WERI-Rb-1 (cell line): ENCODE results near the gene DSEL.

Experiments
- DNase-seq: peaks from one replicate; pipeline ENCODE4 v3.0.0-alpha.2; 2020
- H3K27ac ChIP-seq: fragments of 250-450 bp; sonication (Bioruptor Pico); 2 replicates; pipeline ENCODE4 v1.5.1; 2020; ENCODE audit warnings: mild to moderate bottlenecking, moderate library complexity
- H3K27me3 ChIP-seq: fragments of 250-450 bp; sonication (Bioruptor Pico); 2 replicates; pipeline ENCODE4 v1.5.1; 2021; ENCODE audit warnings: mild to moderate bottlenecking, low read depth, moderate library complexity; ENCODE audit not compliant: insufficient read depth, severe bottlenecking
- H3K36me3 ChIP-seq: fragments of 250-450 bp; sonication (Bioruptor Pico); 2 replicates; pipeline ENCODE4 v1.5.1; 2020; ENCODE audit warnings: mild to moderate bottlenecking, moderate library complexity
- H3K4me3 ChIP-seq: 2 replicates; pipeline ENCODE4 v1.5.1; 2011; ENCODE audit warnings: low read depth, mild to moderate bottlenecking, control low read depth, low read length
- H3K9me3 ChIP-seq: fragments of 250-450 bp; sonication (Bioruptor Pico); 2 replicates; pipeline ENCODE4 v1.5.1; 2021; ENCODE audit warnings: mild to moderate bottlenecking, moderate library complexity; ENCODE audit not compliant: severe bottlenecking
- CTCF ChIP-seq: IDR thresholded peaks from 2 replicates; pipeline ENCODE4 v1.5.1; 2011; ENCODE audit warnings: low read depth, mild to moderate bottlenecking, control low read depth, inconsistent platforms, low read length

Gene DSEL

DNA sequence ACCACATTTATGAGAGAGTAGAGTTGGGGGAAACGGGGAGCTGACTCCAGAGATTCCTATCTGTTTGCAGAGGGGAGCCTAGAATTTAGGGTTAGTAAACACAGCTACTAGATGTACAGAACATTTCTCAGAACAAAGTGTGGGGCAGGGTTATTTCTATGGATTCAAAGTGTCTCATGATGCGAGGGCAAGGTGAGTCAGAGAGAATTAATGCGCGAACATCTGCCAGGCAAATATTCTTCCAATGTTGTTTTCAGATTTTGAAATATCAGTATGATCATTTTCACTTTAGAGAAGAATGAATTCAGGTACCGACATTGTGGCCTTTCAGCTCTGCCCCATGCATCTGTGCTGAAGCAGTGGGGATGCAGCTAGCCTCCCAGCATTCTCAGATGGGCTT lies 2.0 kb upstream of the DSEL start:
- DNase-seq, result no peak
- no peaks in the 10 kb centered on the region for H3K36me3 ChIP-seq
- H3K27me3 ChIP-seq, result no peaks in the 10 kb centered on the region
- H3K4me3 ChIP-seq, result no peak overlapping the region
- H3K27ac ChIP-seq, result no peak overlapping the region
- no peaks in the 10 kb centered on the region for H3K9me3 ChIP-seq
- TF ChIP-seq CTCF, result no peak

GRCh38 chr18:67517444-67517765 lies 885 bp upstream of the DSEL start:
- no peak overlapping the region for H3K27ac ChIP-seq
- H3K9me3 ChIP-seq, result no peaks in the 10 kb centered on the region
- H3K27me3 ChIP-seq, result no peaks in the 10 kb centered on the region
- DNase-seq, result no peak
- H3K36me3 ChIP-seq, result no peaks in the 10 kb centered on the region
- TF ChIP-seq CTCF, result no peak
- peak overlapping the region; percentile 62 for H3K4me3 ChIP-seq

DNA sequence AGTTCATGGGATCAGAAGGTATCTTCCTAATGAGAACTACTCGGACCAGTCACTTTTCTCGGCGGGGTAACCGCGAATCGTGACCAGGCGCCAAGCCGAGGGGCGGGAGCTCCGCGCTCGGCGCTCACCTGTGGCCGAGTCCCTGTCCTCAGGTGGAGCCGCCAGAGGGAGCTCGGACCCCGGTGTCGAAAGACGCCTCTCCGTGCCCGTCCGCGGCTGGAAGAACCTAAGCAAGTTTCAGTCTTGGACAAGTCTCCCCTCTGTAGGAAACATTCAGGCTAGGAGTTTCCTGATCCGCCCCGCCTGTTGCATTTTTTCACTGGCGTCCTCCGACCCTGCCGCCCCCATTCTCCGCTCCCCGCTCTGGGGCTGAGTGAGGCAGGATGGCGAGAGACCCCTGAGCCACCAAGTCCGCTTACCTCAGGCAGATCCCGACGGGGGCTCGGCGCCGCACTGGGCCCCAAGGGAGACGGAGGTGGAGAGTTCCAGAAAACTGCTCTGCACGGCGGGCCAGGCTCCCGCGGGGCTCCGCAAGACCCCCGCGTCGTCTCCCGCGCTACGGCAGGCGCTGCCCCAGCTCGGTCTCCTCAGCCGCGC lies 480 bp downstream of the DSEL start:
- H3K4me3 ChIP-seq, result peak overlapping the region; percentile 63
- no peaks in the 10 kb centered on the region for H3K9me3 ChIP-seq
- no peaks in the 10 kb centered on the region for H3K27me3 ChIP-seq
- no peak overlapping the region for H3K27ac ChIP-seq
- H3K36me3 ChIP-seq, result no peaks in the 10 kb centered on the region
- peak; percentile 79 for DNase-seq
- peak; percentile 66 for TF ChIP-seq CTCF

- Histone ChIP-seq H3K4me3 (no peak overlapping the region), H3K9me3 (no peaks in the 10 kb centered on the region), H3K27ac (no peak overlapping the region), H3K27me3 (no peaks in the 10 kb centered on the region), H3K36me3 (no peaks in the 10 kb centered on the region)
- DNase-seq, result no peak
- no peak for TF ChIP-seq CTCF
Observed at GRCh38 chr18:67514901-67515540, 1.5 kb downstream of the DSEL start.

GRCh38 chr18:67514465-67514864 lies 2.1 kb downstream of the DSEL start:
- DNase-seq, result no peak
- Histone ChIP-seq H3K4me3 (no peak overlapping the region), H3K36me3 (no peaks in the 10 kb centered on the region), H3K9me3 (no peaks in the 10 kb centered on the region), H3K27me3 (no peaks in the 10 kb centered on the region), H3K27ac (no peak overlapping the region)
- TF ChIP-seq CTCF, result no peak

- TF ChIP-seq CTCF, result peak; percentile 25; the same call in 1 of the 2 replicates
- no peak overlapping the region for H3K4me3 ChIP-seq
- DNase-seq, result peak; percentile 8
- no peak overlapping the region for H3K27ac ChIP-seq
- no peaks in the 10 kb centered on the region for H3K36me3 ChIP-seq
- no peaks in the 10 kb centered on the region for H3K9me3 ChIP-seq
- H3K27me3 ChIP-seq, result no peaks in the 10 kb centered on the region
Observed at GRCh38 chr18:67513280-67513679, 3.2 kb downstream of the DSEL start.
